AG09319 (cell line): ENCODE measurements around the gene IQGAP1.

Source experiments
- DNase-seq: peaks from one replicate; pipeline ENCODE4 v3.0.0-alpha.2; 2010; ENCODE audit warnings: low read depth; ENCODE audit errors: extremely low read depth
- CTCF ChIP-seq: IDR thresholded peaks from 2 replicates; pipeline ENCODE4 v1.5.1; 2011; ENCODE audit warnings: low read depth, mild to moderate bottlenecking, inconsistent platforms, low read length, moderate library complexity

Gene IQGAP1

GRCh38 chr15:90442423-90442822 lies 54.4 kb downstream of the IQGAP1 start:
- DNase-seq: no peak
- no peak for TF ChIP-seq CTCF

- no peak for TF ChIP-seq CTCF
- no peak for DNase-seq
Measured at GRCh38 chr15:90449206-90449735, 61.2 kb downstream of the IQGAP1 start.

- DNase-seq: peak; percentile 19
- TF ChIP-seq CTCF: no peak
Measured at GRCh38 chr15:90451053-90451850, 63.2 kb downstream of the IQGAP1 start.

- no peak for TF ChIP-seq CTCF
- DNase-seq: no peak
Measured at GRCh38 chr15:90456236-90456635, 68.2 kb downstream of the IQGAP1 start.

- no peak for DNase-seq
- TF ChIP-seq CTCF: no peak
Measured at GRCh38 chr15:90458061-90458460, 70.0 kb downstream of the IQGAP1 start.

GRCh38 chr15:90459368-90459767 lies 71.3 kb downstream of the IQGAP1 start:
- no peak for TF ChIP-seq CTCF
- DNase-seq: no peak

GRCh38 chr15:90460142-90460824 lies 72.2 kb downstream of the IQGAP1 start:
- DNase-seq: no peak
- no peak for TF ChIP-seq CTCF
